Transverse colon (tissue), 4 donors: ENCODE measurements around the gene PMM1. TPM values are rescaled to one million over a fixed set of nuclear protein-coding genes. Genes with fewer than 3 reads are reported as not detected.
"Not testable (repeated sequence)": the region's sequence is repeated elsewhere in the genome, so short reads cannot be mapped to it uniquely, and the experiment has no call there.

ENCODE experiments used
- DNase-seq: peaks from one replicate; pipeline ENCODE4 v3.0.0-alpha.2; 2019
- H3K27ac ChIP-seq, 4 donors: fragments of 200-600 bp; sonication (generic); 2 replicates each; pipeline ENCODE4 v1.5.1; 2016 to 2018; ENCODE audit warnings: inconsistent platforms in 4 of 4
- H3K27me3 ChIP-seq: fragments of 200-600 bp; sonication (generic); 2 replicates; pipeline ENCODE4 v1.5.1; 2017; ENCODE audit warnings: inconsistent platforms
- H3K36me3 ChIP-seq, 4 donors: fragments of 200-600 bp; sonication (generic); 2 replicates each; pipeline ENCODE4 v1.5.1; 2017 to 2019; ENCODE audit warnings: inconsistent platforms in 4 of 4
- H3K4me1 ChIP-seq, 4 donors: fragments of 200-600 bp; sonication (generic); 2 replicates each; pipeline ENCODE4 v1.5.1; 2017 to 2020; ENCODE audit warnings: inconsistent platforms in 4 of 4
- H3K4me3 ChIP-seq, 4 donors: fragments of 200-600 bp; sonication (generic); 1 replicate in 1 of 4; 2 replicates in 3 of 4; pipeline versions ENCODE4 v1.5.1 to v1.6.1; 2017 to 2019; ENCODE audit warnings: inconsistent platforms in 4 of 4
- H3K9me3 ChIP-seq, 2 donors: fragments of 200-600 bp; sonication (generic); 2 replicates each; pipeline ENCODE4 v1.5.1; 2017 to 2019; ENCODE audit warnings: inconsistent platforms in 2 of 2
- EP300 ChIP-seq: sonication (generic); formaldehyde crosslinking; IDR thresholded peaks from one replicate; pipeline ENCODE4 v1.6.1; 2017; ENCODE audit warnings: antibody characterized with exemption, low read depth
- POLR2A ChIP-seq: fragments of 450-650 bp; IDR thresholded peaks from one replicate; pipeline ENCODE4 v1.6.1; 2016; ENCODE audit warnings: antibody characterized with exemption, mild to moderate bottlenecking, moderate library complexity
- POLR2AphosphoS5 ChIP-seq, 3 donors: sonication (generic); formaldehyde crosslinking; IDR thresholded peaks; one replicate each; pipeline ENCODE4 v1.6.1; 2016; ENCODE audit warnings: antibody characterized with exemption in 3 of 3
- WGBS, 2 donors: methylation state at CpG; one replicate each; pipeline ENCODE4 v1.1.5; 2018; ENCODE audit warnings: low coverage in 1 of 2; 5-methylcytosine and 5-hydroxymethylcytosine counted together
- in situ Hi-C, 4 donors: fragments of 200-750 bp; cut with MboI; loops; one replicate each; pipeline versions ENCODE4 v1.15.0 to v1.15.1; 2017; ENCODE audit warnings: low sequenced_read_pairs in 3 of 4, low pct_ligation_motif_present in 1 of 4, low pct_unique_long_range_greater_than_20kb in 1 of 4
- intact Hi-C: fragments of 100-400 bp; cut with DNase I; formaldehyde crosslinking; loops from one replicate; pipeline ENCODE4 v1.15.1; 2023; ENCODE audit warnings: low total_unique reads
- total RNA-seq, 4 donors: library from RNA; depleted of rRNA; stranded (reverse); fragments of >200 nt; gene quantifications; one replicate each; pipeline ENCODE4 v1.1.0, GENCODE V29; 2016
- TF ChIP-seq, protein P1 (sequence below), 5 experiments: fragments of 200-600 bp in 3 of 5; fragments of 450-650 bp in 2 of 5; sonication (generic) in 3 of 5; IDR thresholded peaks; 1 replicate in 2 of 5; 2 replicates in 3 of 5; pipeline ENCODE4 v1.5.1; 2016 to 2017; ENCODE audit warnings: antibody characterized with exemption in 5 of 5, inconsistent platforms in 3 of 5, mild to moderate bottlenecking in 2 of 5, moderate library complexity in 1 of 5

Gene PMM1
- total RNA-seq, 4 donors from 2014 or later = 104 to 262 (median 128) TPM

- H3K27me3 ChIP-seq, DNase-seq, H3K4me1 ChIP-seq, in situ Hi-C loops, intact Hi-C loops, H3K27ac ChIP-seq, H3K4me3 ChIP-seq, H3K9me3 ChIP-seq: not testable (repeated sequence)
- H3K36me3 ChIP-seq = peaks cover 0 to 60% (median 28%) of the 10 kb centered on the region in 4 donors
- WGBS, 2 donors = no CpG with 5 or more reads among the region's 28 CpGs
Measured at GRCh38 chr22:41631115-41631514, 41.5 kb upstream of the PMM1 start.

GRCh38 chr22:41625577-41625976, 35.9 kb upstream of the PMM1 start:
- Histone ChIP-seq H3K36me3 (peaks cover 0 to 72% (median 32%) of the 10 kb centered on the region in 4 donors), H3K27me3 (no peaks in the 10 kb centered on the region), H3K4me3 (no peak overlapping the region), H3K4me1 (peaks cover 7 to 19% (median 8%) of the 10 kb centered on the region in 4 donors), H3K9me3 (no peaks in the 10 kb centered on the region), H3K27ac (no peak overlapping the region)
- in situ Hi-C loops (no loop called here), intact Hi-C loops (no loop called here)
- 94 to 97% methylated on average over 7 of the region's 7 CpGs for WGBS, 2 donors
- no peak for DNase-seq
- TF ChIP-seq, protein P1, sequence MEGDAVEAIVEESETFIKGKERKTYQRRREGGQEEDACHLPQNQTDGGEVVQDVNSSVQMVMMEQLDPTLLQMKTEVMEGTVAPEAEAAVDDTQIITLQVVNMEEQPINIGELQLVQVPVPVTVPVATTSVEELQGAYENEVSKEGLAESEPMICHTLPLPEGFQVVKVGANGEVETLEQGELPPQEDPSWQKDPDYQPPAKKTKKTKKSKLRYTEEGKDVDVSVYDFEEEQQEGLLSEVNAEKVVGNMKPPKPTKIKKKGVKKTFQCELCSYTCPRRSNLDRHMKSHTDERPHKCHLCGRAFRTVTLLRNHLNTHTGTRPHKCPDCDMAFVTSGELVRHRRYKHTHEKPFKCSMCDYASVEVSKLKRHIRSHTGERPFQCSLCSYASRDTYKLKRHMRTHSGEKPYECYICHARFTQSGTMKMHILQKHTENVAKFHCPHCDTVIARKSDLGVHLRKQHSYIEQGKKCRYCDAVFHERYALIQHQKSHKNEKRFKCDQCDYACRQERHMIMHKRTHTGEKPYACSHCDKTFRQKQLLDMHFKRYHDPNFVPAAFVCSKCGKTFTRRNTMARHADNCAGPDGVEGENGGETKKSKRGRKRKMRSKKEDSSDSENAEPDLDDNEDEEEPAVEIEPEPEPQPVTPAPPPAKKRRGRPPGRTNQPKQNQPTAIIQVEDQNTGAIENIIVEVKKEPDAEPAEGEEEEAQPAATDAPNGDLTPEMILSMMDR (IDR thresholded peaks at IDR 0.05) = no peak
- TF ChIP-seq POLR2A = no peak
- TF ChIP-seq EP300 = no peak
- no peak for TF ChIP-seq POLR2AphosphoS5 (IDR thresholded peaks at IDR 0.05)

- Histone ChIP-seq H3K4me3 (peak overlapping the region; percentile 31 to 94 (median 74)), H3K4me1 (peaks cover 17 to 47% (median 25%) of the 10 kb centered on the region in 4 donors), H3K9me3 (no peaks in the 10 kb centered on the region), H3K27me3 (no peaks in the 10 kb centered on the region), H3K27ac (peak overlapping the region; percentile 91 to 98 (median 96)), H3K36me3 (peaks cover 0 to 38% (median 17%) of the 10 kb centered on the region in 4 donors)
- in situ Hi-C loops = no loop called here
- 2 to 6% methylated on average over 8 of the region's 8 CpGs for WGBS, 2 donors
- TF ChIP-seq, protein P1 (IDR thresholded peaks at IDR 0.05) = no peak
- TF ChIP-seq EP300 (no peak), POLR2AphosphoS5 (IDR thresholded peaks at IDR 0.05) (no peak), POLR2A (no peak)
- intact Hi-C loops = loop anchor here (5.0 kb wide), 1 partner anchor 225 kb away; no protein-coding TSS in a partner anchor
- DNase-seq = no peak
Measured at GRCh38 chr22:41621911-41622179, 32.2 kb upstream of the PMM1 start.

- Histone ChIP-seq H3K4me3 (peak within 1 kb of the TSS; percentile 73 to 96 (median 84)), H3K4me1 (peaks cover 17 to 47% (median 25%) of the 10 kb centered on the region in 4 donors), H3K27ac (peak within 1 kb of the TSS; percentile 91 to 98 (median 96)), H3K9me3 (no peaks in the 10 kb centered on the region), H3K36me3 (peaks cover 0 to 33% (median 14%) of the 10 kb centered on the region in 4 donors), H3K27me3 (no peaks in the 10 kb centered on the region)
- 0% methylated on average over 66 of the region's 70 CpGs; no CpG with 5 or more reads in 1 of the 2 donors for WGBS, 2 donors
- intact Hi-C loops (loop anchor here (5.0 kb wide), 1 partner anchor 224 kb away; no protein-coding TSS in a partner anchor), in situ Hi-C loops (no loop called here)
- TF ChIP-seq, protein P1 (IDR thresholded peaks at IDR 0.05) = no peak
- peak; percentile 85 to 99 (median 94) for TF ChIP-seq POLR2AphosphoS5 (IDR thresholded peaks at IDR 0.05)
- TF ChIP-seq EP300 = no peak
- peak; percentile 89 for TF ChIP-seq POLR2A
- DNase-seq = peak; percentile 100
Measured at GRCh38 chr22:41621099-41621910, 31.7 kb upstream of the PMM1 start, which contains the start of gene XRCC6. Gene XRCC6, plus strand, starts transcription at chr22:41621295. Its CDS starts 710 bp downstream, at chr22:41622005.
